MM.1S (cell line): ENCODE data around the gene EPN2.

Experiments
- DNase-seq: peaks from one replicate; pipeline ENCODE4 v3.0.0-alpha.2; 2015
- H2AFZ ChIP-seq: fragments of 300-600 bp; sonication (generic); 2 replicates; pipeline ENCODE4 v1.6.0; 2016; ENCODE audit warnings: antibody characterized with exemption, low read length
- H3F3A ChIP-seq: fragments of 300-600 bp; sonication (generic); 2 replicates; pipeline ENCODE4 v1.6.1; 2016; ENCODE audit warnings: mild to moderate bottlenecking, antibody characterized with exemption, low read length, moderate library complexity, mixed read lengths; ENCODE audit not compliant: insufficient read depth
- H3K27ac ChIP-seq: fragments of 300-600 bp; sonication (generic); 2 replicates; pipeline ENCODE4 v1.5.1; 2016; ENCODE audit warnings: mild to moderate bottlenecking, low read length
- H3K27me3 ChIP-seq: fragments of 300-600 bp; sonication (generic); replicated peaks from 2 replicates; pipeline ENCODE4 v1.6.0; 2016; ENCODE audit warnings: low read length; ENCODE audit not compliant: insufficient read depth
- H3K36me3 ChIP-seq: fragments of 300-600 bp; sonication (generic); replicated peaks from 2 replicates; pipeline ENCODE4 v1.6.1; 2016; ENCODE audit warnings: mild to moderate bottlenecking, low read length, mixed read lengths; ENCODE audit not compliant: insufficient read depth
- H3K4me1 ChIP-seq: fragments of 300-600 bp; sonication (generic); 2 replicates; pipeline ENCODE4 v1.6.1; 2016; ENCODE audit warnings: low read length, mixed read lengths
- H3K4me2 ChIP-seq: fragments of 300-600 bp; sonication (generic); 2 replicates; pipeline ENCODE4 v1.6.0; 2016; ENCODE audit warnings: low read depth, low read length
- H3K4me3 ChIP-seq: fragments of 300-600 bp; sonication (generic); 2 replicates; pipeline ENCODE4 v1.5.1; 2016; ENCODE audit warnings: low read length, mixed read lengths
- H3K79me2 ChIP-seq: fragments of 300-600 bp; sonication (generic); 2 replicates; pipeline ENCODE4 v1.6.1; 2016; ENCODE audit warnings: mixed run types, low read length, mixed read lengths
- H3K9ac ChIP-seq: fragments of 300-600 bp; sonication (generic); 2 replicates; pipeline ENCODE4 v1.6.1; 2016; ENCODE audit warnings: low read length, mixed read lengths
- H3K9me2 ChIP-seq: fragments of 300-600 bp; sonication (generic); replicated peaks from 2 replicates; pipeline ENCODE4 v1.6.1; 2016; ENCODE audit warnings: mild to moderate bottlenecking, low read length, mixed read lengths; ENCODE audit not compliant: insufficient read depth
- H3K9me3 ChIP-seq: fragments of 300-600 bp; sonication (generic); replicated peaks from 2 replicates; pipeline ENCODE4 v1.6.1; 2016; ENCODE audit warnings: mild to moderate bottlenecking, low read length, mixed read lengths; ENCODE audit not compliant: insufficient read depth
- H4K20me1 ChIP-seq: fragments of 300-600 bp; sonication (generic); 2 replicates; pipeline ENCODE4 v1.6.1; 2016; ENCODE audit warnings: mild to moderate bottlenecking, low read length, moderate library complexity, mixed read lengths; ENCODE audit not compliant: insufficient read depth
- CTCF ChIP-seq: fragments of 300-600 bp; sonication (generic); IDR thresholded peaks from 2 replicates; pipeline ENCODE4 v1.5.1; 2016; ENCODE audit warnings: antibody characterized with exemption, low read length, mixed read lengths
- EZH2 ChIP-seq: fragments of 300-600 bp; sonication (generic); optimal IDR thresholded peaks from 2 replicates; pipeline ENCODE3; 2017; ENCODE audit warnings: low read depth, mild to moderate bottlenecking, antibody characterized with exemption, low read length, mixed read lengths
- EZH2phosphoT487 ChIP-seq: fragments of 300-600 bp; sonication (generic); IDR thresholded peaks from 2 replicates; pipeline ENCODE4 v1.6.1; 2018; ENCODE audit warnings: antibody characterized with exemption, low read length

The EPN2 gene

GRCh38 chr17:19260958-19261357 lies 23.8 kb downstream of the EPN2 start:
- Histone ChIP-seq H3K36me3 (no peaks in the 10 kb centered on the region), H3K4me3 (no peak overlapping the region), H2AFZ (no peak overlapping the region), H3K4me1 (no peaks in the 10 kb centered on the region), H3K27ac (no peak overlapping the region), H3K9ac (no peak overlapping the region), H3K4me2 (no peak overlapping the region), H3K9me2 (no peaks in the 10 kb centered on the region), H3K9me3 (no peaks in the 10 kb centered on the region), H3K27me3 (no peaks in the 10 kb centered on the region), H4K20me1 (no peaks in the 10 kb centered on the region), H3F3A (no peaks in the 10 kb centered on the region), H3K79me2 (peaks cover 38% of the 10 kb centered on the region)
- TF ChIP-seq EZH2phosphoT487 (no peak), CTCF (no peak), EZH2 (no peak)
- DNase-seq = no peak

GRCh38 chr17:19261426-19261825 lies 24.3 kb downstream of the EPN2 start:
- H4K20me1 ChIP-seq = no peaks in the 10 kb centered on the region
- H3K4me1 ChIP-seq = no peaks in the 10 kb centered on the region
- H3K9ac ChIP-seq = no peak overlapping the region
- H3K79me2 ChIP-seq = peaks cover 34% of the 10 kb centered on the region
- no peak overlapping the region for H3K27ac ChIP-seq
- H3K4me3 ChIP-seq = no peak overlapping the region
- H3F3A ChIP-seq = no peaks in the 10 kb centered on the region
- TF ChIP-seq CTCF = no peak
- TF ChIP-seq EZH2phosphoT487 = no peak
- no peak for TF ChIP-seq EZH2
- H3K36me3 ChIP-seq = no peaks in the 10 kb centered on the region
- H3K9me2 ChIP-seq = no peaks in the 10 kb centered on the region
- no peaks in the 10 kb centered on the region for H3K27me3 ChIP-seq
- no peak overlapping the region for H3K4me2 ChIP-seq
- no peak overlapping the region for H2AFZ ChIP-seq
- DNase-seq = no peak
- H3K9me3 ChIP-seq = no peaks in the 10 kb centered on the region

- Histone ChIP-seq H3K79me2 (peaks cover 24% of the 10 kb centered on the region; the same call in 1 of the 2 replicates), H3K4me3 (no peak overlapping the region), H3K9ac (no peak overlapping the region), H2AFZ (no peak overlapping the region), H3K9me3 (no peaks in the 10 kb centered on the region), H3K36me3 (no peaks in the 10 kb centered on the region), H3F3A (no peaks in the 10 kb centered on the region), H3K4me2 (no peak overlapping the region), H3K27ac (no peak overlapping the region), H4K20me1 (no peaks in the 10 kb centered on the region), H3K9me2 (no peaks in the 10 kb centered on the region), H3K4me1 (no peaks in the 10 kb centered on the region), H3K27me3 (no peaks in the 10 kb centered on the region)
- TF ChIP-seq EZH2 (no peak), EZH2phosphoT487 (no peak), CTCF (no peak)
- no peak for DNase-seq
Observed at GRCh38 chr17:19262650-19263631, 25.8 kb downstream of the EPN2 start.
